ENCODE data around the gene TXNRD1.

DNA sequence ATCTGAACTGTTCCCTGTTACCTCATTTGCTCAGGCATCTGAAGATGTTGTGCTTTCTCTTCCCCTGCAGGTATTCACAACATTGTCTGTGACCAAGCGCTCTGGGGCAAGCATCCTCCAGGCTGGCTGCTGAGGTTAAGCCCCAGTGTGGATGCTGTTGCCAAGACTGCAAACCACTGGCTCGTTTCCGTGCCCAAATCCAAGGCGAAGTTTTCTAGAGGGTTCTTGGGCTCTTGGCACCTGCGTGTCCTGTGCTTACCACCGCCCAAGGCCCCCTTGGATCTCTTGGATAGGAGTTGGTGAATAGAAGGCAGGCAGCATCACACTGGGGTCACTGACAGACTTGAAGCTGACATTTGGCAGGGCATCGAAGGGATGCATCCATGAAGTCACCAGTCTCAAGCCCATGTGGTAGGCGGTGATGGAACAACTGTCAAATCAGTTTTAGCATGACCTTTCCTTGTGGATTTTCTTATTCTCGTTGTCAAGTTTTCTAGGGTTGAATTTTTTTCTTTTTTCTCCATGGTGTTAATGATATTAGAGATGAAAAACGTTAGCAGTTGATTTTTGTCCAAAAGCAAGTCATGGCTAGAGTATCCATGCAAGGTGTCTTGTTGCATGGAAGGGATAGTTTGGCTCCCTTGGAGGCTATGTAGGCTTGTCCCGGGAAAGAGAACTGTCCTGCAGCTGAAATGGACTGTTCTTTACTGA, 132.9 kb downstream of the TXNRD1 start:
- no peak for TF ChIP-seq POLR2A (IDR thresholded peaks at IDR 0.05; ENCODE audit: control extremely low read depth in 1 of 2, low read depth in 2 of 2, low read length in 2 of 2)
- TF ChIP-seq POU5F1 (IDR thresholded peaks at IDR 0.05; ENCODE audit: low read depth, low read length): no peak
- TF ChIP-seq CTCF (IDR thresholded peaks at IDR 0.05; ENCODE audit: control extremely low read depth in 1 of 3, insufficient read depth in 1 of 3, low read depth in 1 of 3, low read length in 3 of 3): no peak
- no peak for TF ChIP-seq NRF1 (IDR thresholded peaks at IDR 0.05; ENCODE audit: low read depth, low read length)

Measured in H1 (cell line).